ENCODE data around the gene TRAF3. TPM values are rescaled to one million over a fixed set of nuclear protein-coding genes. Genes with fewer than 3 reads are reported as not detected.
A peak's percentile ranks its signal among the peaks of the same experiment; 100 is the strongest.
"Not testable (repeated sequence)": the region's sequence is repeated elsewhere in the genome, so short reads cannot be mapped to it uniquely, and the experiment has no call there.

Gene TRAF3
- total RNA-seq, 1 donor from 2014 or later = 11.6 TPM

DNA sequence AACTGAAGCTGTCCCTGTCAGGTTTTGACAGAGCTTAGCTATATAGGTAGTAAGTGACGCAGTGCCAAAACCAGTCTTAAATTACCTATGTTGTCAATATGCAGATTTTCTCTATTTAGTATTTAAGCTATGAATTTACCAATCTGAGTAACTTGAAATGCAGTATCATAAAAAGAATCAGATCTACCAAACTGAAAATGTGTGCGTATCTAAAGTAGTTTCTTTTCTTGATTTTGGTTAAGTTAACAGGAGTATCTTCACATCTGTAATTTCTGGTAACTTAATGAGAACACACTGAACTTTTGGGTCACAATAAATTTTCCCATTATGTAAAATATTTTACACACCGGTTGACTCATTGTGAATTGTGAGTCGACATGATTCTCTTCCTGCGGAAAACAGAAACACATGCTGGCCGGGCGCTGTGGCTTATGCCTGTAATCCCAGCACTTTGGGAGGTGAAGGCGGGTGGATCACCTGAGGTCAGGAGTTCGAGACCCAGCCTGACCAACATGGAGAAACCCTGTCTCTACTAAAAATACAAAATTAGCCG, 45.1 kb downstream of the TRAF3 start:
- DNase-seq (no peak), ATAC-seq (no peak)
- intact Hi-C loops (cut with micrococcal nuclease) = no loop called here

GRCh38 chr14:102822887-102823286, 45.6 kb downstream of the TRAF3 start:
- intact Hi-C loops (cut with micrococcal nuclease); ATAC-seq: not testable (repeated sequence)

GRCh38 chr14:102823546-102823945, 46.3 kb downstream of the TRAF3 start:
- ATAC-seq (no peak), DNase-seq (no peak)
- intact Hi-C loops (cut with micrococcal nuclease) = no loop called here

More at GRCh38 chr14:102822887-102823286, 45.6 kb downstream of the TRAF3 start:
- DNase-seq = not testable (repeated sequence)

DNA sequence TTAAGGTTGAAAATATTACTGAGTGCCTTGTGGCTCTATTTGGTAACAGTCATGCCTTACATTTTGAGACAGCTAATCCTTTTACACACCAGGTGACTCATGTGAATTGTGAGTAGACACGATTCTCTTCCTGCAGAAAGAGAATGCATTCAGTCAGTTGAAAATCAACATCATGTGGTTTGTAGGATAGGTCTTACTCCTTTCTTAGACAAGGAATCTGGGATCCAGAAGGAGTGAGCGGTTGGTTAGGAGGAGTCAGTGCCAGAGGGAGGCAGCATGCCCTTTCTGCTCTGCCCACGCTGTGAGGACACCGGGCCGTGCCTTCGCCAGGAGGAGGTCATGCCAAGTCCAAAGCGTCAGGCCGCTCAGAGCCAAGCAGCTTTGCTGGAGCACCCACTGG, 47.6 kb downstream of the TRAF3 start:
- intact Hi-C loops (cut with micrococcal nuclease) = no loop called here
- peak; percentile 80 for DNase-seq
- peak; percentile 99 for ATAC-seq

DNA sequence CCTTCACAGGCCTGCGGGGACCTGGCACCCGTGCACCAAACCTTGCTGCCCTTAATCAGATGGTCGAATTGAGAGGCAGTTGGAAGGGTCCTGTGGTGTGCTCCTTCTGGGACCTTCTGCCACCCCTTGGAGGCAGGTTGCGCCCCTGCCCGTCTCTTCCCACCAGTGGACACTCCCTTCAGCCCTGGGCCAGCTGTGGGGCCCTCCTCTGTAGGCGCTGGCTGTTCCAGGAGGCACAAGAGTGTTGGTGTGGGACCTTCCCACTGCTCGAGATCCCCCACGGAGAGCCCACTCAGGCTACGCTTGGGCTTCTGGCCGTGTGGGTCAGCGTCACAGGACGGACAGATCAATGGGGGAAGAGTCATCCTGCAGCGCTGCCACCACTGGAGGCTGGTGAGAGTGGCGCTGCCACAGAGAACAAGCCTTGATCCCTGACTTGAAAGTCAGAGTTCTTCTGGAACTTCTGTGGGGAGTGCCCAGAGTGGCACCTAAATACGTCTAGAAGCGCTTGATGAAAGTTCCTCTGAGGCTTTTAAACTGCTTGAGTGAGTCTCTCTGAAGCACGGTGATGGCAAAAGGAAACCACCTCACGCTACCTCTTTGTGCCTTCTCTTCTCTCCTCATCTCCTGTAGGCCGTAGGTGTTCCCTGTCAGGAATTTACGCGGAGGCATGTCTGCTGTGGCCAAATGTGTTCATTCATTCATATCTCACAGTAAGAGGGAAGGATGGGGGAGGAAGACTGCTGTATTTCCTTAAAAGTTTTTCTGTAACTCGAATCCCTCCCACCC, 48.3 kb downstream of the TRAF3 start:
- ATAC-seq (no peak), DNase-seq (no peak)
- intact Hi-C loops (cut with micrococcal nuclease) = no loop called here

DNA sequence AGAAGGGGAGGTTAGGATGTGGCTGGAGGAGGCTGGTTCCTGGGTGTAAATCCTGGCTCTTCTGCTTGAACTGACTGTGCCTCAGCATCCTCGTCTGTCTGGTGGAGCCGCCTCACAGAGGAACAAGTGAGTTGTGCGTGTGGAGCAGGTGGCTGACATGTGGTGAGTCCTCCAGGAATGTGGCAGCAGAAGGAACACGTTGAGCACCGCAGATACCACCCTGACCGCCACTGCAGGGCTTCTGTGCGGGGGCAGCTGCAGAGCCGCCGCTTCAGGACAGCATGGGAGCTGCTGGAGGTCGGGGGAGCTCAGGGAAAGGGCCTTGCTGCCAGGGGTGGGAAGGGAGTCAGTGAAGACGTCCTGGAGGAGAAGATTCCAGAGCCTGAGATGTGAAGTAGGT, 48.9 kb downstream of the TRAF3 start:
- DNase-seq (no peak), ATAC-seq (no peak)
- intact Hi-C loops (cut with micrococcal nuclease) = no loop called here

DNA sequence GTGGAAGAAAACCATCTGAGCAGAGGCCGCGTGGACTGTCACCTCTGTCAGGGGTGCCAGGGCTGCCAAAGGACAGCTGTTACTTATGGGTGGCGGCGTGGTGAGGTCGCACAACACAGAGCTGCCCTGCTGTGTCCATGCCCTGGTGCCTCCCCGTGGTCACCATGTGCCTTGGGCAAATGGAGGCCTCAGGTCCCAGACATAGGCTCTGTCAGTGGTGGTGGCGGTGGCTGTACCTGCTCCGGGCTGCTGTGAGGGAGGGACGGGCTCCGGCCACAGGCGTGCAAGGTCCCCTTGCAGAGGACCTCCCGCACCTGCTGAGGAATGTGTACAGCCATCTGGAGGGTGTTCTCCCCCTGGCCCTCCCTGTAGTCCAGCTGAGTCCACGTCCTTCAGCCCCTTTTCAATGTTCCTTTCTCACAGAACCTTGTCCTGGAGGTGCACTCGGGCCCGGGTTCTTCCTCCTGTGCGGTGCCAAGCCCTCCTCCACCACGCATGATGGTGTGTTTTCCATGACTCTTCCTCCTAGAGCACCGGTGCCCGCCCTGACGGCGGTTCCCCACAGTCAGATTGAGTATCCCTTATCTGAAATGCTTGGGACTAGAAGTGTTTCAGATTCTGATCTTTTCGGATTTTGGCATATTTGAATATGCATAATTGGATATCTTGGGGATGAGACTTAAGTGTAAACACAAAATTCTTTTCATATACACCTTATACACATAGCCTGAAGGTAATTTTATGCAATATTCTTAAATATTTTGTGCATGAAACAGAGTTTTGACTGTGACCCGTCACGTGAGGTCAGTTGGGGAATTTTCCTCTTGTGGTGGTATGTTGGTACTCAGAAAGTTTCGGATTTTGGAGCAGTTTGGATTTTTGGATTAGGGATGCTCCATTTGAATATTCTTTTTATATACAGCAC, 49.8 kb downstream of the TRAF3 start:
- DNase-seq (no peak), ATAC-seq (no peak)
- intact Hi-C loops (cut with micrococcal nuclease) = no loop called here

DNA sequence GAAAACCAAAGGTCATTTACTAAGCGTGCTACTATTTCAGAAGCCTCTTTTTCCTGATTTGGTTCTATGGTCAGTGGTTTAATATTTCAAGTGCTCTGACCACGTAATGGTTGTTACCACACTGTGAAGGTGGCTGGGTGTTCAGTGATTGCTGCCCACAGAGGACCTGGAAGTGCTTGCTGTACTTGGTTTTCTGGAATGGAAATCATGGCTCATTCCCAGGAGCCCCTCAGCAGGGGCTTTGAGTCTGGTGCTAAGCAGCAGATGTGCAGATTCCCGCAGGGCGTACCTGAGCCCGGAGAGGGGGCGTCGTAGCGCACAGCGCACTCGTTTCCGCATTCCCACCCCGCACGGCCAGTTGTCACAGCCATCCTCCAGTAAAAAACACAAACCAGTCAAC, 50.5 kb downstream of the TRAF3 start:
- intact Hi-C loops (cut with micrococcal nuclease) = no loop called here
- no peak for DNase-seq
- ATAC-seq = no peak

GRCh38 chr14:102828151-102828550, 50.9 kb downstream of the TRAF3 start:
- no peak for DNase-seq
- no peak for ATAC-seq
- intact Hi-C loops (cut with micrococcal nuclease) = no loop called here

- intact Hi-C loops (cut with micrococcal nuclease) = no loop called here
- ATAC-seq (no peak), DNase-seq (no peak)
Observed at GRCh38 chr14:102829016-102829548, 51.8 kb downstream of the TRAF3 start.

DNA sequence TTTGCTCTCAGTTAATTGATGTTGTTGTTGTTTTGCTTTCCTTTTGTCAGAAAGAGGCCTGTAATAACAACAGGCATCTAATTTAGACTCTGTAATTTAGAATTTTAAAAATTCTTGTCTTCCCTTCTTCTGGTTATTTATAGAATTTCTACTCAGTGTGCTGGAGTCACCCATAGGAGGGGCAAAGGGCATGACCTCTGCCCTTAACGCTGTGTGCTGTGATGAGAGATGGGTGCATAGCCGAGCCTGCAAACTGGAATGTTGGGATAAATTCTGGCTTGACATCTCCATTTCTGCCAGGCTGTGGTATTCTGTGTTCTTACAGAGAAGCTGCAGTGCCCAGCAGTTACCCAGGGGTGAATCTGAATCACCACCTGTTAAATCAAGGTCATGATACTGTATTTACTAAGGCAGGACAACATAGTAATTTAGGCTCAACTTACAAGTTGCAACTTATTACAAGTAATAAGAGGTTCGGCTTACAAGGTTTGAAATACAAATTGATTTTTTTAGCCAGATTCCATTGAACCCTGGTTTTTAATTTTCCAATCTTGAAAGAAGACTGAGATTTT, 53.3 kb downstream of the TRAF3 start:
- intact Hi-C loops (cut with micrococcal nuclease) = no loop called here
- ATAC-seq (no peak), DNase-seq (no peak)

DNA sequence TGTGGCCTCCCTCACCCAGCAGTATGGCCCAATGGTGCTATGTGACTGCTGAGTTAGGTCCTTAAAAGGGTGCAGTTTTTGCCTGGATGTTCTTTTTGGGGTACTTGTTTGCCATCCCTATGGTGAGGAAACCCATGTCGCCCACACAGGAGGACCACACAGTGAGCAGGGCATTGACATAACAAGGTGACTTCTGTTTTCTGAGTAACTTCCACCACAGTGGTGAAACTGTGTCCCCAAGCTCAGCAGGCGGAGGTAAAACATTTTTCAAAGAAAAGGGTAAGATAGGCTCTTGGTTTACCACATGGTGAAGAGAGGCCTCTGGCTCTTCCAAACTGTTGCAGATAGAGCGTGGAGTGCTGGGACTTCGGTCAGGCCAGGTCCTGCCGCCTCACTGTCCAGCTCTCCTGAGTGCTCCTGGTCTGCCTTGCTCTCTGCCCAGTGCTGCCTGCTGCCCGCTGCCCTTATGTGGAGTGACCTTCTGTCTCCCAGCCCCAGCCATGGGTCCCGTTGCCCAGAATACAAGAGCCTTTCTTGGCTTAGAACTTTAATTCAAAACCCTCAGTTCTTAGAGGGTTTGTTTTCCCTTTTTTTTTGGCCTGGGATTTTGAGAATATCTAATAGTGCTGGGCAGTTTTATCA, 54.0 kb downstream of the TRAF3 start:
- intact Hi-C loops (cut with micrococcal nuclease) = no loop called here
- no peak for DNase-seq
- ATAC-seq = no peak

DNA sequence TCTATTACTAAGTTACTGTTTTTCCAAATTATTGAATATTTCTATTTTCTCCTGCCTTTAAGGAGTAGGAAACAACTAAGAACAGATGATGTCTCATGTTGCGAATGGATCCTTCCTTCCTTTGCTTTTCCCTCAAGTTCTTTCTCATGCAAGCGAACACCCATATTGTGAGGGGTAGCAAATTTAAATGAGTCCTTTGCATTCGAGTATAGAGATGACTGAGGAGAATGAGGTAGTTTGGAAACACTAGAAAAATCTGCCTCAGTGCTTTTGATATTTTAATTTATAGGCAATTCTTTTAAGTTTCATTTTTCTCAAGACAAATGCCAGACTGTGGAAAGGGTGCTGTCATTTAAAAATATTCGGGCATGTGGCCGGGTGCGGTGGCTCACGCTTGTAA, 56.1 kb downstream of the TRAF3 start:
- no peak for DNase-seq
- intact Hi-C loops (cut with micrococcal nuclease) = no loop called here
- ATAC-seq = no peak

- DNase-seq = no peak
Observed at GRCh38 chr14:102833991-102834390, 56.7 kb downstream of the TRAF3 start.

GRCh38 chr14:102835959-102836358, 58.7 kb downstream of the TRAF3 start:
- ATAC-seq (no peak), DNase-seq (no peak)
- intact Hi-C loops (cut with micrococcal nuclease) = no loop called here

More at GRCh38 chr14:102833991-102834390, 56.7 kb downstream of the TRAF3 start:
- intact Hi-C loops (cut with micrococcal nuclease) = no loop called here
- ATAC-seq = no peak

DNA sequence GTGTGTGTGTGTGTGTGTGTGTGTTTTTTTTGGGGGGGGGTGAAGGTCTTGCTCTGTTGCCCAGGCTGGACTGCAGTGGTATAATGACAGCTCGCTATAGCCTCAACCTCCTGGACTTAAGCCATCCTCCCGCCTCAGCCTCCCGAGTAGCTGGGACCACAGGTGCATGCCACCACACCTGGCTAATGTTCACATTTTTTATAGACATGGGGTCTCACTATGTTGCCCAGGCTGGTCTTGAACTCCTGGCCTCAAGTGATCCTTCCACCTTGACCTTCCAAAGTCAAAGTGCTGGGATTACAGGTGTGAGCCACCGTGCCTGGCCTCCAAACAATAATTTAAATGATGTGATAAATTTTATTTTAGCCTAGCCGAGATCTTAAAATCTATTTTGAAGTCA, 59.9 kb downstream of the TRAF3 start:
- DNase-seq; intact Hi-C loops (cut with micrococcal nuclease); ATAC-seq: not testable (repeated sequence)

GRCh38 chr14:102838501-102838900, 61.3 kb downstream of the TRAF3 start:
- ATAC-seq = no peak
- intact Hi-C loops (cut with micrococcal nuclease) = no loop called here
- DNase-seq = no peak

DNA sequence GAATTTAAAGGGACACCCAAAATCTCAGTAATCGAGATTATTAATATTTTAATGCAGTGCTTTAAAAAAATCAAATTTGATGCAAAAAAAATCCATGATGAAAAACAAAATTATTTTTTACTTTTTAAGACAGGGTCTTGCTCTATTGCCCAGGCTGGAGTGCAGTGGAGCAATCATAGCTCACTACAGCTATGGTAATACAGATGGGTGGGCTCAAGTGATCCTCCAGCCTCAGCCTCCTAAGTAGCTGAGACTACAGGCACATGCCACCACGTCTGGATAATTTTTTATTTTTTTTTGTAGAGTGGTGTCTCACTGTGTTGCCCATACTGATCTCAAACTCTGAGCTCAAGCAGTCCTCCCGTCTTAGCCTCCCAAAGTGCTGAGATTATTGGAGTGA, 62.9 kb downstream of the TRAF3 start:
- intact Hi-C loops (cut with micrococcal nuclease) = no loop called here
- DNase-seq = no peak
- ATAC-seq = no peak

All from left ventricle myocardium superior (tissue), 1 donor.